HEK293 (cell line): ENCODE results near the gene FFAR2.

Experiments
- GLIS2 ChIP-seq: fragments of 450-650 bp; formaldehyde crosslinking; IDR thresholded peaks from 2 replicates; pipeline ENCODE4 v1.5.1; 2016; ENCODE audit warnings: missing biosample characterization, missing genetic modification characterization
- MYNN ChIP-seq: fragments of 450-650 bp; formaldehyde crosslinking; IDR thresholded peaks from 2 replicates; pipeline ENCODE4 v1.5.1; 2016; ENCODE audit warnings: missing biosample characterization, missing genetic modification characterization, borderline replicate concordance
- RBAK ChIP-seq: fragments of 450-650 bp; formaldehyde crosslinking; IDR thresholded peaks from 2 replicates; pipeline ENCODE4 v1.5.1; 2016; ENCODE audit warnings: missing biosample characterization, missing genetic modification characterization
- SETDB1 ChIP-seq: IDR thresholded peaks from one replicate; pipeline ENCODE4 v1.6.1; 2017; ENCODE audit warnings: mild to moderate bottlenecking, low read length, moderate library complexity, mixed read lengths; ENCODE audit not compliant: insufficient read length
- ZNF221 ChIP-seq: fragments of 450-650 bp; formaldehyde crosslinking; IDR thresholded peaks from 2 replicates; pipeline ENCODE4 v1.5.1; 2017; ENCODE audit warnings: missing biosample characterization, missing genetic modification characterization, borderline replicate concordance
- ZNF335 ChIP-seq: fragments of 450-650 bp; formaldehyde crosslinking; conservative IDR thresholded peaks from 2 replicates; pipeline ENCODE4 v1.5.1; 2016; ENCODE audit warnings: missing biosample characterization, missing genetic modification characterization
- ZNF510 ChIP-seq: fragments of 450-650 bp; formaldehyde crosslinking; IDR thresholded peaks from 2 replicates; pipeline ENCODE4 v1.5.1; 2018; ENCODE audit warnings: mild to moderate bottlenecking, missing genetic modification characterization, missing biosample characterization; ENCODE audit not compliant: insufficient replicate concordance
- ZNF558 ChIP-seq: fragments of 450-650 bp; formaldehyde crosslinking; IDR thresholded peaks from 2 replicates; pipeline ENCODE4 v1.5.1; 2016; ENCODE audit warnings: missing biosample characterization, missing genetic modification characterization
- ZNF747 ChIP-seq: fragments of 450-650 bp; formaldehyde crosslinking; IDR thresholded peaks from 2 replicates; pipeline ENCODE4 v1.5.1; 2016; ENCODE audit warnings: missing biosample characterization, missing genetic modification characterization
- ZNF768 ChIP-seq: fragments of 450-650 bp; formaldehyde crosslinking; IDR thresholded peaks from 2 replicates; pipeline ENCODE4 v1.5.1; 2018; ENCODE audit warnings: missing biosample characterization, mild to moderate bottlenecking, missing genetic modification characterization
- ZNF776 ChIP-seq: fragments of 450-650 bp; formaldehyde crosslinking; IDR thresholded peaks from 2 replicates; pipeline ENCODE4 v1.5.0; 2017; ENCODE audit warnings: missing biosample characterization, missing genetic modification characterization, borderline replicate concordance
- ZSCAN30 ChIP-seq: fragments of 450-650 bp; IDR thresholded peaks from 2 replicates; pipeline ENCODE4 v1.5.1; 2018; ENCODE audit warnings: missing biosample characterization, mild to moderate bottlenecking, missing genetic modification characterization, moderate library complexity
- TF ChIP-seq, protein P1 (sequence below): fragments of 450-650 bp; formaldehyde crosslinking; IDR thresholded peaks from 2 replicates; pipeline ENCODE4 v1.5.1; 2016; ENCODE audit warnings: missing biosample characterization, missing genetic modification characterization
- TF ChIP-seq, protein P2 (sequence below): fragments of 450-650 bp; formaldehyde crosslinking; IDR thresholded peaks from 2 replicates; pipeline ENCODE4 v1.5.1; 2016; ENCODE audit warnings: missing biosample characterization, missing genetic modification characterization

DNA sequence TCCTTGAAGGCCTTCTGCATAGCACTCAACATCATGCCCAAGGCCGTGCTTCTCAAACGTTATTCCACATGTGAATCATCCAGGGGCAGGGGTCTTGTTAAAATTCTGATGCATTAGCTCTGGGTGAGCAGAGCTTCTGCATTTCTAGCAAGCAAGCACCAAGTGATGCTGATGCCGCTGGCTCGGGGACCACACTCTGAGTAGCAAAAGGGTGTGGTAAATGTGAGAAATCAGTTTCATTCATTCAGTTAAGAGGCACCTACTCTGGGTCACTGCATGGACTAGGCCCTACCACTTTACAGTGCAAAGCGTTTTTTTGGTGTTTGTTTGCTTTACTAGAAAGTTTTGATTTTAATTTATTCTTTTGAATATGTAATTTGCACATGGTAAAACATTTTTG lies 35.0 kb downstream of the FFAR2 start:
- no peak for TF ChIP-seq MYNN (tag by site-specific recombination)
- TF ChIP-seq, protein P1, sequence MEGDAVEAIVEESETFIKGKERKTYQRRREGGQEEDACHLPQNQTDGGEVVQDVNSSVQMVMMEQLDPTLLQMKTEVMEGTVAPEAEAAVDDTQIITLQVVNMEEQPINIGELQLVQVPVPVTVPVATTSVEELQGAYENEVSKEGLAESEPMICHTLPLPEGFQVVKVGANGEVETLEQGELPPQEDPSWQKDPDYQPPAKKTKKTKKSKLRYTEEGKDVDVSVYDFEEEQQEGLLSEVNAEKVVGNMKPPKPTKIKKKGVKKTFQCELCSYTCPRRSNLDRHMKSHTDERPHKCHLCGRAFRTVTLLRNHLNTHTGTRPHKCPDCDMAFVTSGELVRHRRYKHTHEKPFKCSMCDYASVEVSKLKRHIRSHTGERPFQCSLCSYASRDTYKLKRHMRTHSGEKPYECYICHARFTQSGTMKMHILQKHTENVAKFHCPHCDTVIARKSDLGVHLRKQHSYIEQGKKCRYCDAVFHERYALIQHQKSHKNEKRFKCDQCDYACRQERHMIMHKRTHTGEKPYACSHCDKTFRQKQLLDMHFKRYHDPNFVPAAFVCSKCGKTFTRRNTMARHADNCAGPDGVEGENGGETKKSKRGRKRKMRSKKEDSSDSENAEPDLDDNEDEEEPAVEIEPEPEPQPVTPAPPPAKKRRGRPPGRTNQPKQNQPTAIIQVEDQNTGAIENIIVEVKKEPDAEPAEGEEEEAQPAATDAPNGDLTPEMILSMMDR (tag by site-specific recombination) = no peak
- TF ChIP-seq GLIS2 (tag by site-specific recombination) = no peak
- TF ChIP-seq, protein P2, sequence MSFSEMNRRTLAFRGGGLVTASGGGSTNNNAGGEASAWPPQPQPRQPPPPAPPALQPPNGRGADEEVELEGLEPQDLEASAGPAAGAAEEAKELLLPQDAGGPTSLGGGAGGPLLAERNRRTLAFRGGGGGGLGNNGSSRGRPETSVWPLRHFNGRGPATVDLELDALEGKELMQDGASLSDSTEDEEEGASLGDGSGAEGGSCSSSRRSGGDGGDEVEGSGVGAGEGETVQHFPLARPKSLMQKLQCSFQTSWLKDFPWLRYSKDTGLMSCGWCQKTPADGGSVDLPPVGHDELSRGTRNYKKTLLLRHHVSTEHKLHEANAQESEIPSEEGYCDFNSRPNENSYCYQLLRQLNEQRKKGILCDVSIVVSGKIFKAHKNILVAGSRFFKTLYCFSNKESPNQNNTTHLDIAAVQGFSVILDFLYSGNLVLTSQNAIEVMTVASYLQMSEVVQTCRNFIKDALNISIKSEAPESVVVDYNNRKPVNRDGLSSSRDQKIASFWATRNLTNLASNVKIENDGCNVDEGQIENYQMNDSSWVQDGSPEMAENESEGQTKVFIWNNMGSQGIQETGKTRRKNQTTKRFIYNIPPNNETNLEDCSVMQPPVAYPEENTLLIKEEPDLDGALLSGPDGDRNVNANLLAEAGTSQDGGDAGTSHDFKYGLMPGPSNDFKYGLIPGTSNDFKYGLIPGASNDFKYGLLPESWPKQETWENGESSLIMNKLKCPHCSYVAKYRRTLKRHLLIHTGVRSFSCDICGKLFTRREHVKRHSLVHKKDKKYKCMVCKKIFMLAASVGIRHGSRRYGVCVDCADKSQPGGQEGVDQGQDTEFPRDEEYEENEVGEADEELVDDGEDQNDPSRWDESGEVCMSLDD (tag by site-specific recombination) = no peak
- TF ChIP-seq ZSCAN30 (tag by site-specific recombination) = no peak
- no peak for TF ChIP-seq SETDB1
- no peak for TF ChIP-seq ZNF510
- TF ChIP-seq ZNF776 (tag by site-specific recombination) = no peak
- TF ChIP-seq ZNF221 (tag by site-specific recombination) = no peak
- no peak for TF ChIP-seq ZNF768 (tag by site-specific recombination)
- no peak for TF ChIP-seq ZNF747
- no peak for TF ChIP-seq ZNF558 (tag by site-specific recombination)
- no peak for TF ChIP-seq RBAK
- TF ChIP-seq ZNF335 (tag by site-specific recombination) = no peak
